ENCODE data around the gene PEAK1. TPM values are rescaled to one million over a fixed set of nuclear protein-coding genes. Genes with fewer than 3 reads are reported as not detected.

PEAK1 gene
- polyA plus RNA-seq, 1 experiment: 52.1 TPM

DNA sequence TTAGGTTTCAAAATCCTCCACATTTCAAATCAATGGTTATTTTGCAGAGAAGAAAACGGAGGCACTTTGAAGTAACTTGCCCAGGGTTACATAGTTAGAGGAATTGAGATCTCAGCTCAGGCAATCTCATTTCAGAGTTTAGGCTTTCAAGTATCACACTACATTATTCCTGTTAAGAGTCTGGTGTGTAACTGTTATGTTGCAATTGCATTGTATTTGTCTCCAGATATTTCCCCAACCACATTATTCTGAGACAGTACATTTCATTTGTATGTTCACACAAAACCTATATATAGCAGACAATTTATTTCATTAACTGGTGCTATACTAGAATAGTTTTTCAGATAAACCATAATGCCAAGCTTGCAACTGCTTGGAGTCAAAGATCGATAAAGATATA, 194.8 kb downstream of the PEAK1 start:
- Histone ChIP-seq H3K27ac (ENCODE audit: low read depth, low read length) (no peak overlapping the region), H3K27me3 (ENCODE audit: control insufficient read depth, insufficient read depth, low read length) (no peaks in the 10 kb centered on the region), H3K4me3 (ENCODE audit: low read depth, low read length) (no peak overlapping the region), H3K9me3 (ENCODE audit: control insufficient read depth, insufficient read depth, low read length) (no peaks in the 10 kb centered on the region)
- DNase-seq (ENCODE audit: low read depth, low spot score): no peak
- TF ChIP-seq, protein P1, sequence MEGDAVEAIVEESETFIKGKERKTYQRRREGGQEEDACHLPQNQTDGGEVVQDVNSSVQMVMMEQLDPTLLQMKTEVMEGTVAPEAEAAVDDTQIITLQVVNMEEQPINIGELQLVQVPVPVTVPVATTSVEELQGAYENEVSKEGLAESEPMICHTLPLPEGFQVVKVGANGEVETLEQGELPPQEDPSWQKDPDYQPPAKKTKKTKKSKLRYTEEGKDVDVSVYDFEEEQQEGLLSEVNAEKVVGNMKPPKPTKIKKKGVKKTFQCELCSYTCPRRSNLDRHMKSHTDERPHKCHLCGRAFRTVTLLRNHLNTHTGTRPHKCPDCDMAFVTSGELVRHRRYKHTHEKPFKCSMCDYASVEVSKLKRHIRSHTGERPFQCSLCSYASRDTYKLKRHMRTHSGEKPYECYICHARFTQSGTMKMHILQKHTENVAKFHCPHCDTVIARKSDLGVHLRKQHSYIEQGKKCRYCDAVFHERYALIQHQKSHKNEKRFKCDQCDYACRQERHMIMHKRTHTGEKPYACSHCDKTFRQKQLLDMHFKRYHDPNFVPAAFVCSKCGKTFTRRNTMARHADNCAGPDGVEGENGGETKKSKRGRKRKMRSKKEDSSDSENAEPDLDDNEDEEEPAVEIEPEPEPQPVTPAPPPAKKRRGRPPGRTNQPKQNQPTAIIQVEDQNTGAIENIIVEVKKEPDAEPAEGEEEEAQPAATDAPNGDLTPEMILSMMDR (IDR thresholded peaks at IDR 0.05; ENCODE audit: low read depth, low read length): no peak
- ChIA-PET CTCF (interaction anchor here (0.9 to 1.5 kb wide), 3 partner anchors 13 to 318 kb away, joined by 3 to 9 read pairs (median 4); no protein-coding TSS in a partner anchor), POLR2A (no interaction called here)

GRCh38 chr15:77224352-77224751, 195.6 kb downstream of the PEAK1 start:
- TF ChIP-seq, protein P1 (IDR thresholded peaks at IDR 0.05; ENCODE audit: low read depth, low read length): no peak
- Histone ChIP-seq H3K9me3 (ENCODE audit: control insufficient read depth, insufficient read depth, low read length) (no peaks in the 10 kb centered on the region), H3K27ac (ENCODE audit: low read depth, low read length) (no peak overlapping the region), H3K4me3 (ENCODE audit: low read depth, low read length) (no peak overlapping the region), H3K27me3 (ENCODE audit: control insufficient read depth, insufficient read depth, low read length) (no peaks in the 10 kb centered on the region)
- POLR2A ChIA-PET: no interaction called here
- CTCF ChIA-PET: interaction anchor here (0.9 to 1.5 kb wide), 3 partner anchors 12 to 319 kb away, joined by 3 to 9 read pairs (median 4); no protein-coding TSS in a partner anchor
- DNase-seq (ENCODE audit: low read depth, low spot score): no peak

GRCh38 chr15:77221708-77222107, 198.2 kb downstream of the PEAK1 start:
- Histone ChIP-seq H3K27ac (ENCODE audit: low read depth, low read length) (no peak overlapping the region), H3K27me3 (ENCODE audit: control insufficient read depth, insufficient read depth, low read length) (no peaks in the 10 kb centered on the region), H3K9me3 (ENCODE audit: control insufficient read depth, insufficient read depth, low read length) (no peaks in the 10 kb centered on the region), H3K4me3 (ENCODE audit: low read depth, low read length) (no peak overlapping the region)
- DNase-seq (ENCODE audit: low read depth, low spot score): no peak
- CTCF ChIA-PET: no interaction called here
- POLR2A ChIA-PET: no interaction called here
- TF ChIP-seq, protein P1 (IDR thresholded peaks at IDR 0.05; ENCODE audit: low read depth, low read length): no peak

- no peak for DNase-seq (ENCODE audit: low read depth, low spot score)
- H3K9me3 ChIP-seq (ENCODE audit: control insufficient read depth, insufficient read depth, low read length): no peaks in the 10 kb centered on the region
- H3K4me3 ChIP-seq (ENCODE audit: low read depth, low read length): no peak overlapping the region
- POLR2A ChIA-PET: no interaction called here
- no peak overlapping the region for H3K27ac ChIP-seq (ENCODE audit: low read depth, low read length)
- CTCF ChIA-PET: no interaction called here
- TF ChIP-seq, protein P1 (IDR thresholded peaks at IDR 0.05; ENCODE audit: low read depth, low read length): no peak
- no peaks in the 10 kb centered on the region for H3K27me3 ChIP-seq (ENCODE audit: control insufficient read depth, insufficient read depth, low read length)
These were observed 198.7 kb downstream of the PEAK1 start for GRCh38 chr15:77221174-77221573.

GRCh38 chr15:77219841-77220240, 200.1 kb downstream of the PEAK1 start:
- no peaks in the 10 kb centered on the region for H3K27me3 ChIP-seq (ENCODE audit: control insufficient read depth, insufficient read depth, low read length)
- no peak for DNase-seq (ENCODE audit: low read depth, low spot score)
- ChIA-PET CTCF (no interaction called here), POLR2A (no interaction called here)
- TF ChIP-seq, protein P1 (IDR thresholded peaks at IDR 0.05; ENCODE audit: low read depth, low read length): no peak
- no peak overlapping the region for H3K4me3 ChIP-seq (ENCODE audit: low read depth, low read length)
- H3K9me3 ChIP-seq (ENCODE audit: control insufficient read depth, insufficient read depth, low read length): no peaks in the 10 kb centered on the region
- no peak overlapping the region for H3K27ac ChIP-seq (ENCODE audit: low read depth, low read length)

Measured in AG04450 (cell line).